Type B pancreatic cell (in vitro differentiated cells): ENCODE data around the gene PMVK. TPM values are rescaled to one million over a fixed set of nuclear protein-coding genes. Genes with fewer than 3 reads are reported as not detected.

Experiments
- DNase-seq: peaks from one replicate; pipeline ENCODE4 v3.0.0; 2021; ENCODE audit warnings: mixed read lengths; ENCODE audit not compliant: unreplicated experiment; ENCODE audit errors: extremely low spot score
- H3K27ac Mint-ChIP-seq: 2 replicates; pipeline ENCODE4 v1.8.0; 2021; ENCODE audit warnings: mild to moderate bottlenecking, mixed read lengths
- H3K27me3 Mint-ChIP-seq: 2 replicates; pipeline ENCODE4 v1.8.0; 2021; ENCODE audit warnings: mixed read lengths
- H3K36me3 Mint-ChIP-seq: 2 replicates; pipeline ENCODE4 v1.8.0; 2021; ENCODE audit warnings: mixed read lengths
- H3K4me1 Mint-ChIP-seq: one replicate; pipeline ENCODE4 v1.8.0; 2021; ENCODE audit warnings: mixed read lengths; ENCODE audit not compliant: unreplicated experiment
- H3K4me3 Mint-ChIP-seq: 2 replicates; pipeline ENCODE4 v1.8.0; 2021; ENCODE audit warnings: mild to moderate bottlenecking, mixed read lengths
- H3K9me3 Mint-ChIP-seq: 2 replicates; pipeline ENCODE4 v1.8.0; 2021; ENCODE audit warnings: mixed read lengths
- total RNA-seq: library from RNA; stranded (reverse); gene quantifications from 2 replicates; pipeline ENCODE4 v1.2.1, GENCODE V29; 2021; ENCODE audit warnings: low replicate concordance
- TF ChIP-seq, protein P1 (sequence below): fragments of 200-600 bp; sonication (generic); conservative IDR thresholded peaks from 2 replicates; pipeline ENCODE4 v1.5.0; 2021; ENCODE audit warnings: antibody characterized with exemption, mild to moderate bottlenecking

The PMVK gene
- total RNA-seq, 1 donor from 2014 or later: 30.3 TPM

DNA sequence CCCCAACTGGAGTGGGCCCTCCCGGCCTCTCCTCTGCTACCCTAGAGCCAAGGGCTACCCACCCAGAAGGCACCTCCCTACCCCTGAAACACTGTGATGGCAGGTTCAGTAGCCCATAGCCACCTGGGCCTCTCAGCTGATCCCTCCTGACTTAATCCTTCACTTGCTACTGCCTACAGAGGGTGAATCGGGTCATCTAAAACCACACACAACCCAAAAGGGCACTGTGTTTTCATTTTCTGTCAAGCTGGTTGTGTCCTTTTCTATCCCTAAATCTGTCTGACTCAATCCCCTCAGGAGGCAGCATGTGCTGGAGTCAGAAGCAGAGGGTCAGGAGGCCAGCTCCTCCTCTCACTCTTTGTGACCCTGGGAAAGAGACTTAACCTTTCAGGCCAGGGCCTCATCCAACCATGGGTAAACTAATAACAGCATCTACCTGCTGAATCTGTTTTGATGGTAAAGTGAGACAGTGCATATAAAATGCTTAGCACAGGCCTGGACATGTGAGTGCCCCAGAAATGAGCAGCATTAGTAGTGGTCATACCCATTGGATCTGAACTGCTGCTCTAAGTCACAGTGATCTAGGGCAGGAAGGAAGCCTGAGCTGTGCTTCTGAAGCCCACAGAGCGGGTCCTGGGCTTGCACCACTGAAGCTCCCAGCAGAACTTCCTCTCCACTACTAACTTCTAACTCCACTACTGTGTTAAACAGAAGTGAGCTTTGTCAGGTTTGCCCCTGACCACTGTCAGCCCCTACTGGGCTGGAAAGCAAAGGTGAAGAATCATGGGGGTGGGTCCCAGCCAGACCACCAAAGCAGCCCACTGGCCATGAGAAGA lies 11.0 kb downstream of the PMVK start:
- DNase-seq: no peak
- Mint-ChIP-seq H3K27me3 (no peaks in the 10 kb centered on the region), H3K27ac (no peak overlapping the region), H3K36me3 (peaks cover 12% of the 10 kb centered on the region), H3K4me1 (no peaks in the 10 kb centered on the region), H3K4me3 (no peak overlapping the region), H3K9me3 (no peaks in the 10 kb centered on the region)
- TF ChIP-seq, protein P1, sequence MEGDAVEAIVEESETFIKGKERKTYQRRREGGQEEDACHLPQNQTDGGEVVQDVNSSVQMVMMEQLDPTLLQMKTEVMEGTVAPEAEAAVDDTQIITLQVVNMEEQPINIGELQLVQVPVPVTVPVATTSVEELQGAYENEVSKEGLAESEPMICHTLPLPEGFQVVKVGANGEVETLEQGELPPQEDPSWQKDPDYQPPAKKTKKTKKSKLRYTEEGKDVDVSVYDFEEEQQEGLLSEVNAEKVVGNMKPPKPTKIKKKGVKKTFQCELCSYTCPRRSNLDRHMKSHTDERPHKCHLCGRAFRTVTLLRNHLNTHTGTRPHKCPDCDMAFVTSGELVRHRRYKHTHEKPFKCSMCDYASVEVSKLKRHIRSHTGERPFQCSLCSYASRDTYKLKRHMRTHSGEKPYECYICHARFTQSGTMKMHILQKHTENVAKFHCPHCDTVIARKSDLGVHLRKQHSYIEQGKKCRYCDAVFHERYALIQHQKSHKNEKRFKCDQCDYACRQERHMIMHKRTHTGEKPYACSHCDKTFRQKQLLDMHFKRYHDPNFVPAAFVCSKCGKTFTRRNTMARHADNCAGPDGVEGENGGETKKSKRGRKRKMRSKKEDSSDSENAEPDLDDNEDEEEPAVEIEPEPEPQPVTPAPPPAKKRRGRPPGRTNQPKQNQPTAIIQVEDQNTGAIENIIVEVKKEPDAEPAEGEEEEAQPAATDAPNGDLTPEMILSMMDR: no peak

DNA sequence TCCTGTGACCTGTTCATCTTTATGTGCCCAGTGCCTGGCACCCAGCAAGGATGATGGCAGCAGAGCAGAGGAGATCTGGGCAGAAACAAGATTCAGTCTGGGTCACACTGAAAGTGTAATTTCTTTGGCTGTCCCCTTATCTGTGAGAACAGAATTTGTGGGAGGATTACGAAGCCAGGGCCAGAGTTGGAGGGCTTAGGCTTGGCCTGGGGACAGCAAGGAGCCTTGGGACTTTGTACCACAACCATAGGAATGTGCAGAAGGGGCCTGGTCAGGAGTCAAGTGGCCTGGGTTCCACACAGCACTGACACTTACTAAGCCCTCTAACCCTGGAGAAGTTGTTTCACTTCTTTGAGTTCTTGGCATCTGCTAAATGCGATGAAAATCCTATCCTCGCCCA lies 12.8 kb downstream of the PMVK start:
- peaks cover 12% of the 10 kb centered on the region for H3K36me3 Mint-ChIP-seq
- no peaks in the 10 kb centered on the region for H3K4me1 Mint-ChIP-seq
- no peaks in the 10 kb centered on the region for H3K9me3 Mint-ChIP-seq
- no peak for DNase-seq
- H3K27ac Mint-ChIP-seq: no peak overlapping the region
- no peak overlapping the region for H3K4me3 Mint-ChIP-seq
- H3K27me3 Mint-ChIP-seq: no peaks in the 10 kb centered on the region
- TF ChIP-seq, protein P1: no peak

GRCh38 chr1:154913273-154913672 lies 23.2 kb downstream of the PMVK start:
- DNase-seq: no peak
- no peak overlapping the region for H3K4me3 Mint-ChIP-seq
- H3K36me3 Mint-ChIP-seq: peaks cover 7% of the 10 kb centered on the region
- H3K4me1 Mint-ChIP-seq: no peaks in the 10 kb centered on the region
- H3K9me3 Mint-ChIP-seq: peaks cover 6% of the 10 kb centered on the region
- TF ChIP-seq, protein P1: no peak
- H3K27ac Mint-ChIP-seq: no peak overlapping the region
- H3K27me3 Mint-ChIP-seq: no peaks in the 10 kb centered on the region

- peaks cover 10% of the 10 kb centered on the region for H3K9me3 Mint-ChIP-seq
- H3K27me3 Mint-ChIP-seq: no peaks in the 10 kb centered on the region
- H3K4me1 Mint-ChIP-seq: no peaks in the 10 kb centered on the region
- no peak for DNase-seq
- TF ChIP-seq, protein P1: no peak
- peaks cover 7% of the 10 kb centered on the region for H3K36me3 Mint-ChIP-seq
- no peak overlapping the region for H3K4me3 Mint-ChIP-seq
- H3K27ac Mint-ChIP-seq: no peak overlapping the region
These were observed 23.8 kb downstream of the PMVK start for GRCh38 chr1:154912755-154913154.

- Mint-ChIP-seq H3K4me1 (no peaks in the 10 kb centered on the region), H3K36me3 (peaks cover 6% of the 10 kb centered on the region)
These were observed 24.6 kb downstream of the PMVK start for GRCh38 chr1:154911691-154912550.

More at GRCh38 chr1:154911691-154912550, 24.6 kb downstream of the PMVK start:
- Mint-ChIP-seq H3K9me3 (peaks cover 12% of the 10 kb centered on the region), H3K27me3 (no peaks in the 10 kb centered on the region), H3K27ac (no peak overlapping the region), H3K4me3 (no peak overlapping the region)
- no peak for DNase-seq
- TF ChIP-seq, protein P1: no peak
